DMS 273 treated with DMSO at 0.1 percent for 48 hours (cell line): ENCODE data around the gene ERVH48-1.
"Not testable (repeated sequence)": the region's sequence is repeated elsewhere in the genome, so short reads cannot be mapped to it uniquely, and the experiment has no call there.

ENCODE experiments used
- DNase-seq: peaks from one replicate; lab custom pipeline; 2025; lab: John Stamatoyannopoulos, UW

The ERVH48-1 gene

GRCh38 chr21:42925114-42925926 is at the start of gene ERVH48-1:
Gene ERVH48-1 (minus strand): TSS chr21:42925630. CDS start chr21:42919006, 6,624 bp downstream.
- DNase-seq = no peak

GRCh38 chr21:42973991-42974831 is 48.8 kb upstream of the ERVH48-1 start, which contains the start of gene PKNOX1:
Gene PKNOX1 (plus strand): TSS chr21:42974562. CDS start chr21:43004382, 29,820 bp downstream.
- peak; percentile 93 for DNase-seq

- no peak for DNase-seq
These were observed 48.0 kb upstream of the ERVH48-1 start for GRCh38 chr21:42973309-42973990.

GRCh38 chr21:42971897-42972275 is 46.5 kb upstream of the ERVH48-1 start:
- no peak for DNase-seq

- no peak for DNase-seq
These were observed 45.7 kb upstream of the ERVH48-1 start for GRCh38 chr21:42970946-42971653.

GRCh38 chr21:42969193-42969600 is 43.8 kb upstream of the ERVH48-1 start:
- no peak for DNase-seq

GRCh38 chr21:42967616-42968015 is 42.2 kb upstream of the ERVH48-1 start:
- not testable (repeated sequence) for DNase-seq

GRCh38 chr21:42965211-42965560 is 39.8 kb upstream of the ERVH48-1 start:
- DNase-seq = no peak

GRCh38 chr21:42964546-42965210 is 39.2 kb upstream of the ERVH48-1 start:
- no peak for DNase-seq

GRCh38 chr21:42964086-42964485 is 38.7 kb upstream of the ERVH48-1 start:
- DNase-seq = no peak

GRCh38 chr21:42962380-42963007 is 37.1 kb upstream of the ERVH48-1 start:
- no peak for DNase-seq

- no peak for DNase-seq
These were observed 34.3 kb upstream of the ERVH48-1 start for GRCh38 chr21:42959728-42960127.

GRCh38 chr21:42958122-42958521 is 32.7 kb upstream of the ERVH48-1 start:
- DNase-seq = not testable (repeated sequence)

GRCh38 chr21:42956824-42957630 is 31.6 kb upstream of the ERVH48-1 start:
- DNase-seq = no peak

- not testable (repeated sequence) for DNase-seq
These were observed 25.8 kb upstream of the ERVH48-1 start for GRCh38 chr21:42951193-42951592.

- not testable (repeated sequence) for DNase-seq
These were observed 23.8 kb upstream of the ERVH48-1 start for GRCh38 chr21:42949094-42949755.

GRCh38 chr21:42942244-42942643 is 16.8 kb upstream of the ERVH48-1 start:
- no peak for DNase-seq

GRCh38 chr21:42941696-42942085 is 16.3 kb upstream of the ERVH48-1 start:
- no peak for DNase-seq
